GM12878 (cell line): Measurements from ENCODE around the gene DLK1. TPM values are rescaled to one million over a fixed set of nuclear protein-coding genes. Genes with fewer than 3 reads are reported as not detected.

ENCODE experiments used
- ATAC-seq: fragments of 200-7000 bp; cut with Tn5 transposase; 3 replicates; pipeline ENCODE4 v1.9.1; 2020; ENCODE audit warnings: mild to moderate bottlenecking, moderate library complexity
- BruUV-seq: library from RNA; stranded (reverse); fragments of 400-500 nt; replicated peaks from 2 replicates; lab custom pipeline; 2021; lab: Mats Ljungman, UMichigan
- CTCF ChIA-PET: fragments of 300-600 bp; sonication (Branson Sonifier 250); formaldehyde crosslinking; extraction: SDS; loops from one replicate; lab custom pipeline; 2021; ENCODE audit warnings: inconsistent platforms; lab: Yijun Ruan, JAX
- POLR2A ChIA-PET: fragments of 350-600 bp; formaldehyde crosslinking; extraction: SDS; loops from one replicate; lab custom pipeline; 2021; ENCODE audit warnings: inconsistent platforms; lab: Charles Lee
- RAD21 ChIA-PET: fragments of 300-600 bp; sonication (Branson Sonifier 250); formaldehyde crosslinking; loops from one replicate; lab custom pipeline; 2023; ENCODE audit warnings: antibody characterized with exemption; ENCODE audit not compliant: unreplicated experiment; lab: Charles Lee
- SMC1A ChIA-PET: fragments of 300-600 bp; sonication (Branson Sonifier 250); formaldehyde crosslinking; loops from one replicate; lab custom pipeline; 2023; ENCODE audit not compliant: unreplicated experiment, uncharacterized antibody; lab: Charles Lee
- DNase-seq: peaks from one replicate; pipeline ENCODE4 v3.0.0-alpha.2; 2011; ENCODE audit warnings: low read depth, low spot score
- FAIRE-seq: peaks from 3 replicates; lab custom pipeline; 2011; peaks lifted over from hg19 to GRCh38; lab: Jason Lieb, UNC
- H2AFZ ChIP-seq: 2 replicates; pipeline ENCODE4 v1.6.0; 2011; ENCODE audit warnings: low read depth, low read length, control low read depth; ENCODE audit not compliant: control insufficient read depth
- H3K27ac ChIP-seq: 2 replicates; pipeline ENCODE4 v1.5.1; 2011; ENCODE audit warnings: control low read depth; ENCODE audit not compliant: control insufficient read depth, insufficient read depth
- H3K27me3 ChIP-seq, 2 experiments: replicated peaks in 1 of 2; 2 replicates each; pipeline versions ENCODE4 v1.6.0 to v1.6.1; 2011; ENCODE audit warnings: low read length in 1 of 2; ENCODE audit not compliant: control insufficient read depth in 2 of 2, insufficient read depth in 2 of 2
- H3K36me3 ChIP-seq, 2 experiments: 2 replicates each; pipeline ENCODE4 v1.5.1; 2011; ENCODE audit warnings: low read length in 1 of 2; ENCODE audit not compliant: control insufficient read depth in 2 of 2, insufficient read depth in 2 of 2
- H3K4me1 ChIP-seq: 2 replicates; pipeline ENCODE4 v1.6.1; 2011; ENCODE audit warnings: mild to moderate bottlenecking, low read length, moderate library complexity, mixed read lengths; ENCODE audit not compliant: control insufficient read depth, insufficient read depth
- H3K4me2 ChIP-seq: 2 replicates; pipeline ENCODE4 v1.6.0; 2011; ENCODE audit warnings: control low read depth; ENCODE audit not compliant: control insufficient read depth, insufficient read depth
- H3K4me3 ChIP-seq: fragments of 200-600 bp; sonication (generic); 2 replicates; pipeline ENCODE4 v1.5.1; 2016
- H3K79me2 ChIP-seq: 2 replicates; pipeline ENCODE4 v1.6.0; 2011; ENCODE audit warnings: low read length; ENCODE audit not compliant: control insufficient read depth, insufficient read depth
- H3K9ac ChIP-seq: 2 replicates; pipeline ENCODE4 v1.8.0; 2011; ENCODE audit warnings: low read length, control low read depth, mixed read lengths; ENCODE audit not compliant: control insufficient read depth, insufficient read depth
- H3K9me3 ChIP-seq: replicated peaks from 3 replicates; pipeline ENCODE4 v1.5.1; 2011; ENCODE audit warnings: mild to moderate bottlenecking, low read length; ENCODE audit not compliant: control insufficient read depth, insufficient read depth
- H4K20me1 ChIP-seq: 2 replicates; pipeline ENCODE4 v1.6.0; 2011; ENCODE audit not compliant: control insufficient read depth, insufficient read depth
- KDM1A ChIP-seq: fragments of 200-600 bp; sonication (generic); IDR thresholded peaks from 2 replicates; pipeline ENCODE4 v1.6.1; 2016; ENCODE audit warnings: borderline replicate concordance
- NFYA ChIP-seq: IDR thresholded peaks from 2 replicates; pipeline ENCODE4 v1.6.1; 2011; ENCODE audit warnings: low read depth, mild to moderate bottlenecking, low read length, improper control_type of control experiment, borderline replicate concordance
- RFX5 ChIP-seq: IDR thresholded peaks from 2 replicates; pipeline ENCODE4 v1.6.1; 2011; ENCODE audit warnings: low read depth, low read length, improper control_type of control experiment
- SREBF2 ChIP-seq: IDR thresholded peaks from 2 replicates; pipeline ENCODE4 v1.6.1; 2012; ENCODE audit warnings: mild to moderate bottlenecking, low read length
- WGBS: methylation state at CpG from one replicate; pipeline ENCODE4 v1.1.6; 2016; ENCODE audit warnings: low lambda C conversion rate; ENCODE audit not compliant: insufficient replicate concordance, insufficient coverage; ENCODE audit errors: missing lambda C conversion rate; 5-methylcytosine and 5-hydroxymethylcytosine counted together
- in situ Hi-C: fragments of 300-500 bp; cut with MboI; formaldehyde crosslinking; loops from 9 replicates; pipeline ENCODE4 v1.14.3; 2018; ENCODE audit warnings: mixed read lengths
- intact Hi-C: fragments of 100-400 bp; cut with micrococcal nuclease; formaldehyde crosslinking; loops from one replicate; pipeline ENCODE4 v1.14.2; 2022; ENCODE audit not compliant: unreplicated experiment
- polyA plus RNA-seq, 11 experiments: library from polyadenylated mRNA; depleted of rRNA in 4 of 11; unstranded in 6 of 11; stranded (reverse) in 5 of 11; fragments of >200 nt; fragmentation: Nextera tagmentation in 4 of 11; fragmentation: Illumina TruSeq in 1 of 11; extraction: Ambion mirVana in 4 of 11; extraction: Trizol in 1 of 11; gene quantifications; 1 replicate in 1 of 11; 2 replicates in 10 of 11; pipeline versions ENCODE4 v1.2.1 to v1.2.3, GENCODE V29; 2011 to 2016; ENCODE audit warnings: inconsistent platforms in 2 of 11, missing spikeins in 2 of 11, low read depth in 1 of 11
- total RNA-seq, 4 experiments: library from RNA; depleted of rRNA in 3 of 4; stranded (reverse); fragments of >200 nt in 3 of 4; fragmentation: Illumina TruSeq in 1 of 4; extraction: Trizol in 1 of 4; gene quantifications; 2 replicates each; pipeline versions ENCODE4 v1.2.1 to v1.2.3, GENCODE V29; 2013 to 2021
- TF ChIP-seq, protein P1 (sequence below): fragments of 150-350 bp; IDR thresholded peaks from 2 replicates; pipeline ENCODE4 v1.6.1; 2016; ENCODE audit warnings: low read depth, low read length
- TF ChIP-seq, protein P2 (sequence below), 3 experiments: IDR thresholded peaks in 2 of 3; conservative IDR thresholded peaks in 1 of 3; 2 replicates each; pipeline ENCODE4 v1.5.1; 2011; ENCODE audit warnings: low read depth in 3 of 3, low read length in 3 of 3, mild to moderate bottlenecking in 3 of 3, control low read depth in 2 of 3, moderate library complexity in 2 of 3, inconsistent platforms in 1 of 3, mixed read lengths in 1 of 3; ENCODE audit not compliant: control insufficient read depth in 2 of 3, insufficient read depth in 1 of 3; ENCODE audit errors: extremely low read depth in 1 of 3
- TF ChIP-seq, protein P3 (sequence below): fragments of 450-650 bp; formaldehyde crosslinking; IDR thresholded peaks from 2 replicates; pipeline ENCODE4 v1.4.0; 2022; ENCODE audit warnings: mild to moderate bottlenecking, moderate library complexity
- TF ChIP-seq, protein P4 (sequence below): IDR thresholded peaks from 2 replicates; pipeline ENCODE4 v1.6.1; 2011; ENCODE audit warnings: low read depth, low read length, improper control_type of control experiment, borderline replicate concordance

The DLK1 gene
- total and polyA plus RNA-seq, 10 of the 15 experiments (the other 5 are each of a cell fraction or from before 2014, with no cell fraction given), result 0.87 TPM; not detected in 9

DNA sequence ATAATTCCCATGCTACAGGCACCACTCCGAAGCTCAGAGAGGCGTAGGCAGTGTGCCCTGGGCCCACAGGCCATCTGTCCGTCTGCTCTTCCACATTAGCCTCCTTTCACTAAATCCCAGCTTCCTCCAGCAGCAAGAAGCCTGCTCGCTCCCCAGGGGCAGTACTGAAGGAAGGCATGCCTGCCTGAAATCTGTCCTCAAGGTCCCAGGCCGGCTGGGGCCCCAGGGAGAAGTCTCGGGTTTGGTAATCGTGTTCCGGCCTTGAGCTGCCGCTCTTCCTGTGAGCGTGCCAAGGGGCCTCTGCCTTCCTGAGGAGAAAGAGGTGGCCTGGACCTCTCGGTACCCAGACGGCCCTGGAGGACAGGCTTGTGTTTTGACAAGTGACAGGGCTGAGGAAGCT, 15.2 kb upstream of the DLK1 start:
- ATAC-seq (no peak), DNase-seq (no peak), FAIRE-seq (no peak)
- no peak overlapping the region for H3K4me2 ChIP-seq
- 15% methylated on average over 12 of the region's 12 CpGs for WGBS
- POLR2A ChIA-PET, result no interaction called here
- H4K20me1 ChIP-seq, result no peaks in the 10 kb centered on the region
- intact Hi-C loops, result no loop called here
- H3K36me3 ChIP-seq, result no peaks in the 10 kb centered on the region
- H3K79me2 ChIP-seq, result no peaks in the 10 kb centered on the region
- CTCF ChIA-PET, result interaction anchor here (1.6 kb wide), 1 partner anchor 34 kb away, joined by 4 read pairs; no protein-coding TSS in a partner anchor
- H3K4me1 ChIP-seq, result no peaks in the 10 kb centered on the region
- H2AFZ ChIP-seq, result no peak overlapping the region
- peaks cover 0 to 4% of the 10 kb centered on the region in 2 experiments; a peak in 2 of 4 replicates for H3K27me3 ChIP-seq
- H3K9ac ChIP-seq, result no peak overlapping the region
- H3K4me3 ChIP-seq, result no peak overlapping the region
- BruUV-seq, result no TSS peak
- RAD21 ChIA-PET, result no interaction called here
- in situ Hi-C loops, result no loop called here
- no peak overlapping the region for H3K27ac ChIP-seq
- H3K9me3 ChIP-seq, result no peaks in the 10 kb centered on the region
- SMC1A ChIA-PET, result no interaction called here
- TF ChIP-seq, protein P1, sequence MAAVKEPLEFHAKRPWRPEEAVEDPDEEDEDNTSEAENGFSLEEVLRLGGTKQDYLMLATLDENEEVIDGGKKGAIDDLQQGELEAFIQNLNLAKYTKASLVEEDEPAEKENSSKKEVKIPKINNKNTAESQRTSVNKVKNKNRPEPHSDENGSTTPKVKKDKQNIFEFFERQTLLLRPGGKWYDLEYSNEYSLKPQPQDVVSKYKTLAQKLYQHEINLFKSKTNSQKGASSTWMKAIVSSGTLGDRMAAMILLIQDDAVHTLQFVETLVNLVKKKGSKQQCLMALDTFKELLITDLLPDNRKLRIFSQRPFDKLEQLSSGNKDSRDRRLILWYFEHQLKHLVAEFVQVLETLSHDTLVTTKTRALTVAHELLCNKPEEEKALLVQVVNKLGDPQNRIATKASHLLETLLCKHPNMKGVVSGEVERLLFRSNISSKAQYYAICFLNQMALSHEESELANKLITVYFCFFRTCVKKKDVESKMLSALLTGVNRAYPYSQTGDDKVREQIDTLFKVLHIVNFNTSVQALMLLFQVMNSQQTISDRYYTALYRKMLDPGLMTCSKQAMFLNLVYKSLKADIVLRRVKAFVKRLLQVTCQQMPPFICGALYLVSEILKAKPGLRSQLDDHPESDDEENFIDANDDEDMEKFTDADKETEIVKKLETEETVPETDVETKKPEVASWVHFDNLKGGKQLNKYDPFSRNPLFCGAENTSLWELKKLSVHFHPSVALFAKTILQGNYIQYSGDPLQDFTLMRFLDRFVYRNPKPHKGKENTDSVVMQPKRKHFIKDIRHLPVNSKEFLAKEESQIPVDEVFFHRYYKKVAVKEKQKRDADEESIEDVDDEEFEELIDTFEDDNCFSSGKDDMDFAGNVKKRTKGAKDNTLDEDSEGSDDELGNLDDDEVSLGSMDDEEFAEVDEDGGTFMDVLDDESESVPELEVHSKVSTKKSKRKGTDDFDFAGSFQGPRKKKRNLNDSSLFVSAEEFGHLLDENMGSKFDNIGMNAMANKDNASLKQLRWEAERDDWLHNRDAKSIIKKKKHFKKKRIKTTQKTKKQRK, result no peak
- TF ChIP-seq, protein P2, sequence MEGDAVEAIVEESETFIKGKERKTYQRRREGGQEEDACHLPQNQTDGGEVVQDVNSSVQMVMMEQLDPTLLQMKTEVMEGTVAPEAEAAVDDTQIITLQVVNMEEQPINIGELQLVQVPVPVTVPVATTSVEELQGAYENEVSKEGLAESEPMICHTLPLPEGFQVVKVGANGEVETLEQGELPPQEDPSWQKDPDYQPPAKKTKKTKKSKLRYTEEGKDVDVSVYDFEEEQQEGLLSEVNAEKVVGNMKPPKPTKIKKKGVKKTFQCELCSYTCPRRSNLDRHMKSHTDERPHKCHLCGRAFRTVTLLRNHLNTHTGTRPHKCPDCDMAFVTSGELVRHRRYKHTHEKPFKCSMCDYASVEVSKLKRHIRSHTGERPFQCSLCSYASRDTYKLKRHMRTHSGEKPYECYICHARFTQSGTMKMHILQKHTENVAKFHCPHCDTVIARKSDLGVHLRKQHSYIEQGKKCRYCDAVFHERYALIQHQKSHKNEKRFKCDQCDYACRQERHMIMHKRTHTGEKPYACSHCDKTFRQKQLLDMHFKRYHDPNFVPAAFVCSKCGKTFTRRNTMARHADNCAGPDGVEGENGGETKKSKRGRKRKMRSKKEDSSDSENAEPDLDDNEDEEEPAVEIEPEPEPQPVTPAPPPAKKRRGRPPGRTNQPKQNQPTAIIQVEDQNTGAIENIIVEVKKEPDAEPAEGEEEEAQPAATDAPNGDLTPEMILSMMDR (IDR thresholded peaks at IDR 0.05 in 2 of 3, conservative IDR thresholded peaks at IDR 0.05 in 1 of 3; ENCODE audit: control insufficient read depth in 2 of 3, extremely low read depth in 1 of 3, insufficient read depth in 1 of 3, low read depth in 3 of 3, low read length in 3 of 3), result no peak
- TF ChIP-seq NFYA (no peak), RFX5 (no peak), SREBF2 (no peak), KDM1A (no peak)
- TF ChIP-seq, protein P3, sequence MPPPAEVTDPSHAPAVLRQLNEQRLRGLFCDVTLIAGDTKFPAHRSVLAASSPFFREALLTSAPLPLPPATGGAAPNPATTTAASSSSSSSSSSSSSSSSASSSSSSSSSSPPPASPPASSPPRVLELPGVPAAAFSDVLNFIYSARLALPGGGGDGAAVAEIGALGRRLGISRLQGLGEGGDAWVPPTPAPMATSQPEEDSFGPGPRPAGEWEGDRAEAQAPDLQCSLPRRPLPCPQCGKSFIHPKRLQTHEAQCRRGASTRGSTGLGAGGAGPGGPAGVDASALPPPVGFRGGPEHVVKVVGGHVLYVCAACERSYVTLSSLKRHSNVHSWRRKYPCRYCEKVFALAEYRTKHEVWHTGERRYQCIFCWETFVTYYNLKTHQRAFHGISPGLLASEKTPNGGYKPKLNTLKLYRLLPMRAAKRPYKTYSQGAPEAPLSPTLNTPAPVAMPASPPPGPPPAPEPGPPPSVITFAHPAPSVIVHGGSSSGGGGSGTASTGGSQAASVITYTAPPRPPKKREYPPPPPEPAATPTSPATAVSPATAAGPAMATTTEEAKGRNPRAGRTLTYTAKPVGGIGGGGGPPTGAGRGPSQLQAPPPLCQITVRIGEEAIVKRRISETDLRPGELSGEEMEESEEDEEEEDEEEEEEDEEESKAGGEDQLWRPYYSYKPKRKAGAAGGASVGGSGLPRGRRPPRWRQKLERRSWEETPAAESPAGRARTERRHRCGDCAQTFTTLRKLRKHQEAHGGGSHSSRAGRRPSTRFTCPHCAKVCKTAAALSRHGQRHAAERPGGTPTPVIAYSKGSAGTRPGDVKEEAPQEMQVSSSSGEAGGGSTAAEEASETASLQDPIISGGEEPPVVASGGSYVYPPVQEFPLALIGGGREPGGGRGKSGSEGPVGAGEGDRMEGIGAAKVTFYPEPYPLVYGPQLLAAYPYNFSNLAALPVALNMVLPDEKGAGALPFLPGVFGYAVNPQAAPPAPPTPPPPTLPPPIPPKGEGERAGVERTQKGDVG (CRISPR knock-in tag), result no peak
- TF ChIP-seq, protein P4, sequence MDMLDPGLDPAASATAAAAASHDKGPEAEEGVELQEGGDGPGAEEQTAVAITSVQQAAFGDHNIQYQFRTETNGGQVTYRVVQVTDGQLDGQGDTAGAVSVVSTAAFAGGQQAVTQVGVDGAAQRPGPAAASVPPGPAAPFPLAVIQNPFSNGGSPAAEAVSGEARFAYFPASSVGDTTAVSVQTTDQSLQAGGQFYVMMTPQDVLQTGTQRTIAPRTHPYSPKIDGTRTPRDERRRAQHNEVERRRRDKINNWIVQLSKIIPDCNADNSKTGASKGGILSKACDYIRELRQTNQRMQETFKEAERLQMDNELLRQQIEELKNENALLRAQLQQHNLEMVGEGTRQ, result no peak
